Amniotic epithelial cell (primary cell): Measurements from ENCODE around the gene ZNF813.

Experiments
- DNase-seq: peaks from one replicate; pipeline ENCODE4 v3.0.0-alpha.2; 2010; ENCODE audit warnings: low read depth

The ZNF813 gene

GRCh38 chr19:53520547-53521372 lies 53.2 kb downstream of the ZNF813 start:
- peak; percentile 100 for DNase-seq

- no peak for DNase-seq
Observed at GRCh38 chr19:53521373-53522202, 54.1 kb downstream of the ZNF813 start.

GRCh38 chr19:53525922-53526321 lies 58.4 kb downstream of the ZNF813 start:
- no peak for DNase-seq

GRCh38 chr19:53530622-53531021 lies 63.1 kb downstream of the ZNF813 start:
- no peak for DNase-seq

GRCh38 chr19:53531457-53531856 lies 63.9 kb downstream of the ZNF813 start:
- DNase-seq, result no peak

GRCh38 chr19:53532362-53532761 lies 64.8 kb downstream of the ZNF813 start:
- no peak for DNase-seq

GRCh38 chr19:53536225-53536548 lies 68.7 kb downstream of the ZNF813 start:
- no peak for DNase-seq

- no peak for DNase-seq
Observed at GRCh38 chr19:53537121-53537520, 69.6 kb downstream of the ZNF813 start.

- peak; percentile 54 for DNase-seq
Observed at GRCh38 chr19:53537521-53538377, 70.2 kb downstream of the ZNF813 start, which contains the start of gene ZNF331. ZNF331 (plus strand) TSS chr19:53538145; CDS start chr19:53569377, 31,232 bp downstream.

- DNase-seq, result no peak
Observed at GRCh38 chr19:53538378-53539109, 71.0 kb downstream of the ZNF813 start.

- DNase-seq, result no peak
Observed at GRCh38 chr19:53540091-53540490, 72.6 kb downstream of the ZNF813 start.

- no peak for DNase-seq
Observed at GRCh38 chr19:53541971-53542370, 74.4 kb downstream of the ZNF813 start.

- peak; percentile 86 for DNase-seq
Observed at GRCh38 chr19:53545271-53546065, 77.9 kb downstream of the ZNF813 start.
